B cell (primary cell): Measurements from ENCODE around the gene ATP6V0A1.

Experiments used
- EZH2 ChIP-seq: IDR thresholded peaks from 2 replicates; pipeline ENCODE4 v1.6.1; 2012; ENCODE audit warnings: borderline replicate concordance, low read depth, mild to moderate bottlenecking, moderate library complexity, low read length; ENCODE audit not compliant: insufficient read depth, poor library complexity, severe bottlenecking
- TF ChIP-seq, protein P1 (sequence below): fragments of 200-600 bp; IDR thresholded peaks from one replicate; pipeline ENCODE4 v1.8.0; 2022; ENCODE audit warnings: antibody characterized with exemption, mild to moderate bottlenecking

DNA sequence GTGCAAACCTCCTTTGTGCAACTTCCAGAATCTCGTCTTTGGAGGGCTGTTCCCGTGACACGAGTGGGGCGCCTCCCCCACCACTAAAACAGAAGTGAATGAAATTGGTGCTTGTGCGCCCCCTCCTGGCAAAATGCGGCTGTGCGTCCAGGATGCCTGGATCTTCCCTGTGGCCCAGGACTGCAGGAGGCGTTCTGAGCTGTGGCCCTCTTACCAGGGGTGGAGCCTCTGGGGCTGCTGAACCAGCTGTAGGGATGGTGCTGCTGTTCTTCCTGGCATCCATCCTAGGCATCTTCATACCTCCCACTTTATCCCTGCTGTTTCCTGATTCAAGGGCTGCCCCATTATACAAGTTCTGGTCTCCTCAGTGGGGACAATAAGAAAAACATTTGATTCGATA is 58.8 kb downstream of the ATP6V0A1 start:
- TF ChIP-seq, protein P1, sequence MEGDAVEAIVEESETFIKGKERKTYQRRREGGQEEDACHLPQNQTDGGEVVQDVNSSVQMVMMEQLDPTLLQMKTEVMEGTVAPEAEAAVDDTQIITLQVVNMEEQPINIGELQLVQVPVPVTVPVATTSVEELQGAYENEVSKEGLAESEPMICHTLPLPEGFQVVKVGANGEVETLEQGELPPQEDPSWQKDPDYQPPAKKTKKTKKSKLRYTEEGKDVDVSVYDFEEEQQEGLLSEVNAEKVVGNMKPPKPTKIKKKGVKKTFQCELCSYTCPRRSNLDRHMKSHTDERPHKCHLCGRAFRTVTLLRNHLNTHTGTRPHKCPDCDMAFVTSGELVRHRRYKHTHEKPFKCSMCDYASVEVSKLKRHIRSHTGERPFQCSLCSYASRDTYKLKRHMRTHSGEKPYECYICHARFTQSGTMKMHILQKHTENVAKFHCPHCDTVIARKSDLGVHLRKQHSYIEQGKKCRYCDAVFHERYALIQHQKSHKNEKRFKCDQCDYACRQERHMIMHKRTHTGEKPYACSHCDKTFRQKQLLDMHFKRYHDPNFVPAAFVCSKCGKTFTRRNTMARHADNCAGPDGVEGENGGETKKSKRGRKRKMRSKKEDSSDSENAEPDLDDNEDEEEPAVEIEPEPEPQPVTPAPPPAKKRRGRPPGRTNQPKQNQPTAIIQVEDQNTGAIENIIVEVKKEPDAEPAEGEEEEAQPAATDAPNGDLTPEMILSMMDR = peak; percentile 91
- no peak for TF ChIP-seq EZH2
